A673 (cell line): ENCODE results near the gene STX8. TPM values are rescaled to one million over a fixed set of nuclear protein-coding genes. Genes with fewer than 3 reads are reported as not detected.

Experiments used
- BruUV-seq: library from RNA; stranded (reverse); fragments of 400-500 nt; replicated peaks from 2 replicates; lab custom pipeline; 2021; lab: Mats Ljungman, UMichigan
- CTCF ChIA-PET: fragments of 300-600 bp; sonication (Branson Sonifier 250); formaldehyde crosslinking; loops from one replicate; lab custom pipeline; 2022; ENCODE audit warnings: antibody characterized with exemption; lab: Charles Lee
- POLR2A ChIA-PET: fragments of 300-600 bp; sonication (Branson Sonifier 250); formaldehyde crosslinking; loops from one replicate; lab custom pipeline; 2022; ENCODE audit warnings: antibody characterized with exemption; ENCODE audit not compliant: low non-redundant PET; lab: Charles Lee
- DNase-seq: peaks from one replicate; pipeline ENCODE4 v3.0.0-alpha.2; 2015; ENCODE audit warnings: low spot score
- H3K27ac ChIP-seq: fragments of 200-600 bp; sonication (generic); 2 replicates; pipeline ENCODE4 v1.5.1; 2016; ENCODE audit warnings: mixed run types, low read depth, mild to moderate bottlenecking, mixed read lengths, antibody characterized with exemption, low read length; ENCODE audit not compliant: poor library complexity, severe bottlenecking
- H3K27me3 ChIP-seq: fragments of 200-600 bp; sonication (generic); replicated peaks from 2 replicates; pipeline ENCODE4 v1.6.1; 2017; ENCODE audit warnings: mixed run types, low read depth, mild to moderate bottlenecking, mixed read lengths, antibody characterized with exemption, low read length; ENCODE audit not compliant: insufficient read depth, poor library complexity
- H3K36me3 ChIP-seq: fragments of 200-600 bp; sonication (generic); 2 replicates; pipeline ENCODE4 v1.6.1; 2016; ENCODE audit warnings: mixed run types, mild to moderate bottlenecking, mixed read lengths, antibody characterized with exemption, low read length; ENCODE audit not compliant: insufficient read depth, poor library complexity, severe bottlenecking
- H3K4me1 ChIP-seq: fragments of 200-600 bp; sonication (generic); 2 replicates; pipeline ENCODE4 v1.6.1; 2017; ENCODE audit warnings: mixed run types, mild to moderate bottlenecking, mixed read lengths, antibody characterized with exemption, low read length; ENCODE audit not compliant: insufficient read depth, poor library complexity, severe bottlenecking
- H3K4me3 ChIP-seq: fragments of 200-600 bp; sonication (generic); 2 replicates; pipeline ENCODE4 v1.5.1; 2016; ENCODE audit warnings: low read depth, mixed run types, mild to moderate bottlenecking, mixed read lengths, low read length; ENCODE audit not compliant: poor library complexity, severe bottlenecking
- H3K9me3 ChIP-seq: fragments of 200-600 bp; sonication (generic); 2 replicates; pipeline ENCODE4 v1.6.1; 2016; ENCODE audit warnings: mixed run types, low read depth, mild to moderate bottlenecking, mixed read lengths, antibody characterized with exemption, low read length; ENCODE audit not compliant: poor library complexity, severe bottlenecking
- EZH2 ChIP-seq: fragments of 200-600 bp; sonication (generic); IDR thresholded peaks from 2 replicates; pipeline ENCODE4 v1.6.1; 2017; ENCODE audit warnings: borderline replicate concordance, low read depth, mild to moderate bottlenecking, mixed read lengths, antibody characterized with exemption, low read length; ENCODE audit not compliant: poor library complexity, severe bottlenecking
- intact Hi-C: fragments of 100-400 bp; cut with micrococcal nuclease; formaldehyde crosslinking; loops from one replicate; pipeline ENCODE4 v1.10.0; 2022; ENCODE audit not compliant: unreplicated experiment
- total RNA-seq: library from RNA; stranded (reverse); gene quantifications from 2 replicates; pipeline ENCODE4 v1.2.3, GENCODE V29; 2021
- TF ChIP-seq, protein P1 (sequence below): fragments of 300-800, 200-600 bp; sonication (generic); conservative IDR thresholded peaks from 2 replicates; pipeline ENCODE4 v1.5.1; 2017; ENCODE audit warnings: low read depth, mild to moderate bottlenecking, antibody characterized with exemption, low read length, moderate library complexity, mixed read lengths

The STX8 gene
- total RNA-seq, 1 experiment from 2014 or later: 51.4 TPM

- no peak for DNase-seq
- no peak overlapping the region for H3K27ac ChIP-seq
- H3K4me1 ChIP-seq: peaks cover 19% of the 10 kb centered on the region
- intact Hi-C loops: loop anchor here (10.0 kb wide), 1 partner anchor 216 kb away; no protein-coding TSS in a partner anchor
- ChIA-PET CTCF (no interaction called here), POLR2A (interaction anchor here (0.6 kb wide), 1 partner anchor 12 kb away, joined by 3 read pairs; no protein-coding TSS in a partner anchor)
- no peaks in the 10 kb centered on the region for H3K27me3 ChIP-seq
- no peaks in the 10 kb centered on the region for H3K36me3 ChIP-seq
- no peak overlapping the region for H3K4me3 ChIP-seq
- BruUV-seq: no TSS peak
- no peaks in the 10 kb centered on the region for H3K9me3 ChIP-seq
- TF ChIP-seq, protein P1, sequence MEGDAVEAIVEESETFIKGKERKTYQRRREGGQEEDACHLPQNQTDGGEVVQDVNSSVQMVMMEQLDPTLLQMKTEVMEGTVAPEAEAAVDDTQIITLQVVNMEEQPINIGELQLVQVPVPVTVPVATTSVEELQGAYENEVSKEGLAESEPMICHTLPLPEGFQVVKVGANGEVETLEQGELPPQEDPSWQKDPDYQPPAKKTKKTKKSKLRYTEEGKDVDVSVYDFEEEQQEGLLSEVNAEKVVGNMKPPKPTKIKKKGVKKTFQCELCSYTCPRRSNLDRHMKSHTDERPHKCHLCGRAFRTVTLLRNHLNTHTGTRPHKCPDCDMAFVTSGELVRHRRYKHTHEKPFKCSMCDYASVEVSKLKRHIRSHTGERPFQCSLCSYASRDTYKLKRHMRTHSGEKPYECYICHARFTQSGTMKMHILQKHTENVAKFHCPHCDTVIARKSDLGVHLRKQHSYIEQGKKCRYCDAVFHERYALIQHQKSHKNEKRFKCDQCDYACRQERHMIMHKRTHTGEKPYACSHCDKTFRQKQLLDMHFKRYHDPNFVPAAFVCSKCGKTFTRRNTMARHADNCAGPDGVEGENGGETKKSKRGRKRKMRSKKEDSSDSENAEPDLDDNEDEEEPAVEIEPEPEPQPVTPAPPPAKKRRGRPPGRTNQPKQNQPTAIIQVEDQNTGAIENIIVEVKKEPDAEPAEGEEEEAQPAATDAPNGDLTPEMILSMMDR: no peak
- TF ChIP-seq EZH2: no peak
These were observed 266.4 kb downstream of the STX8 start for GRCh38 chr17:9309216-9309615.

- no peak overlapping the region for H3K4me3 ChIP-seq
- ChIA-PET CTCF (no interaction called here), POLR2A (no interaction called here)
- BruUV-seq: no TSS peak
- intact Hi-C loops: loop anchor here (10.0 kb wide), 1 partner anchor 217 kb away; no protein-coding TSS in a partner anchor
- TF ChIP-seq EZH2: no peak
- TF ChIP-seq, protein P1: no peak
- no peaks in the 10 kb centered on the region for H3K27me3 ChIP-seq
- peaks cover 19% of the 10 kb centered on the region for H3K4me1 ChIP-seq
- no peaks in the 10 kb centered on the region for H3K36me3 ChIP-seq
- H3K9me3 ChIP-seq: no peaks in the 10 kb centered on the region
- H3K27ac ChIP-seq: no peak overlapping the region
- DNase-seq: no peak
These were observed 267.6 kb downstream of the STX8 start for GRCh38 chr17:9308069-9308468.

DNA sequence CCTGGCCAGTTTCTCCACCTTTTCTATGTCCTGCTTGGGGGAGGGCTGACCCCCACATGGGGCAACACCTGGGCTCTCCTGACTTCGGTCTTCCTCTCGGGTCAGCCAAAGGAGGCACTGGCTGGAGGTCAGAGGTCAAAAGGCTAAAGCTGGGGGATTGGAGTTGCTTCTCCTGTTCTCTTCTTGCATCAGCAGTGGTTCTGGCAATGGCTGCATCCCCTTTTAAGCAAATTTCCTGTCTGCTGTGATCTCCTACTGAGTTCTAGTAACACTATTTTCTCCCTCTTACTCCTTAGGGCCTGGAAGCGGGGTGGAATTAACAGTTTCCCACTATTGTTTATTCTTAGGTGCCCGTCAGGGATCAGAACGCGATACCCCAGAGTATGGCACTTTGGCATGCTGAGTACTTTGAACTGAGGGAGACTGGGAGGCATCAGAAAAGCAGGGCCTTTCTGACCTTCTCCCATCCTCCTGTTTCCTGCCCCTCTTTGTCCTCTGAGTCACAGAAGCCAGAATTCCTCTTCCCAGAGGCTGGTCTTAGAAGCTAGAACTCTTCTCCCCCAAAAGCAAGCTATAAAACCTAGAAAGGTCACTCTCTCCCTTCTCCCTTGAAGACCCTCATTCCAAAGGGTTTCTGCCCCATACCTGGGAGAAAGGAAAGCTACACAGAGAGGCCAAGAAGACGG lies 268.2 kb downstream of the STX8 start:
- no TSS peak for BruUV-seq
- no peaks in the 10 kb centered on the region for H3K36me3 ChIP-seq
- no peak overlapping the region for H3K4me3 ChIP-seq
- peak; percentile 2 for DNase-seq
- peaks cover 19% of the 10 kb centered on the region for H3K4me1 ChIP-seq
- POLR2A ChIA-PET: no interaction called here
- H3K27me3 ChIP-seq: no peaks in the 10 kb centered on the region
- peak overlapping the region; percentile 18 for H3K27ac ChIP-seq
- intact Hi-C loops: loop anchor here (10.0 kb wide), 1 partner anchor 217 kb away; no protein-coding TSS in a partner anchor
- TF ChIP-seq, protein P1: no peak
- no peak for TF ChIP-seq EZH2
- H3K9me3 ChIP-seq: no peaks in the 10 kb centered on the region
- CTCF ChIA-PET: no interaction called here
